SK-N-SH (cell line): Measurements from ENCODE around the gene DEPDC1B.

Experiments used
- CHD2 ChIP-seq: fragments of 150-350 bp; IDR thresholded peaks from 2 replicates; pipeline ENCODE4 v1.6.1; 2018; ENCODE audit warnings: low read length; ENCODE audit not compliant: partially characterized antibody
- CTCF ChIP-seq: fragments of 200-600 bp; sonication (generic); IDR thresholded peaks from 2 replicates; pipeline ENCODE4 v1.6.1; 2017; ENCODE audit warnings: antibody characterized with exemption, mild to moderate bottlenecking, moderate library complexity
- ELF1 ChIP-seq: IDR thresholded peaks from 2 replicates; pipeline ENCODE4 v1.4.0; 2012
- EZH2phosphoT487 ChIP-seq: fragments of 200-600 bp; sonication (generic); IDR thresholded peaks from 2 replicates; pipeline ENCODE4 v1.6.1; 2017; ENCODE audit warnings: low read depth, mixed run types, mild to moderate bottlenecking, antibody characterized with exemption, moderate library complexity, borderline replicate concordance
- FOXM1 ChIP-seq: IDR thresholded peaks from 2 replicates; pipeline ENCODE4 v1.4.0; 2012; ENCODE audit warnings: low read depth, mild to moderate bottlenecking
- GABPA ChIP-seq: IDR thresholded peaks from 2 replicates; pipeline ENCODE4 v1.4.0; 2012; ENCODE audit warnings: low read depth, mild to moderate bottlenecking
- JUND ChIP-seq: IDR thresholded peaks from 2 replicates; pipeline ENCODE4 v1.4.0; 2012
- MXI1 ChIP-seq: IDR thresholded peaks from 2 replicates; pipeline ENCODE4 v1.6.1; 2012; ENCODE audit warnings: mild to moderate bottlenecking, low read depth, low read length, improper control_type of control experiment
- POLR2AphosphoS5 ChIP-seq: IDR thresholded peaks from 2 replicates; pipeline ENCODE4 v1.6.1; 2012; ENCODE audit warnings: low read depth, low read length
- RAD21 ChIP-seq: IDR thresholded peaks from 2 replicates; pipeline ENCODE4 v1.6.1; 2012; ENCODE audit warnings: mild to moderate bottlenecking, low read length
- REST ChIP-seq: IDR thresholded peaks from 2 replicates; pipeline ENCODE4 v1.6.1; 2012; ENCODE audit warnings: mild to moderate bottlenecking, low read depth, low read length, moderate library complexity
- RFX5 ChIP-seq: IDR thresholded peaks from 2 replicates; pipeline ENCODE4 v1.6.1; 2012; ENCODE audit warnings: mild to moderate bottlenecking, improper control_type of control experiment, low read length
- TAF1 ChIP-seq: IDR thresholded peaks from 2 replicates; pipeline ENCODE4 v1.6.1; 2012; ENCODE audit warnings: low read depth, mild to moderate bottlenecking, low read length, moderate library complexity, borderline replicate concordance
- USF2 ChIP-seq: fragments of 150-350 bp; IDR thresholded peaks from 2 replicates; pipeline ENCODE4 v1.6.1; 2017; ENCODE audit warnings: antibody characterized with exemption, low read length, low read depth, borderline replicate concordance

- no peak for TF ChIP-seq RFX5
- TF ChIP-seq CTCF = no peak
- no peak for TF ChIP-seq REST
- no peak for TF ChIP-seq POLR2AphosphoS5
- TF ChIP-seq JUND = no peak
- no peak for TF ChIP-seq RAD21
- TF ChIP-seq ELF1 = no peak
- TF ChIP-seq CHD2 = no peak
- TF ChIP-seq TAF1 = no peak
- no peak for TF ChIP-seq EZH2phosphoT487
- no peak for TF ChIP-seq GABPA
- TF ChIP-seq MXI1 = no peak
- no peak for TF ChIP-seq FOXM1
- TF ChIP-seq USF2 = no peak
Observed at GRCh38 chr5:60686157-60686556, 13.8 kb downstream of the DEPDC1B start.
